Suprapubic skin (tissue), 4 donors: ENCODE data around the gene UBL3. TPM values are rescaled to one million over a fixed set of nuclear protein-coding genes. Genes with fewer than 3 reads are reported as not detected.

Source experiments
- DNase-seq, 2 donors: peaks; one replicate each; pipeline ENCODE4 v3.0.0-alpha.2; 2019; ENCODE audit warnings: low spot score in 2 of 2
- H3K27ac ChIP-seq: fragments of 200-600 bp; sonication (generic); one replicate; pipeline ENCODE4 v1.5.1; 2019
- H3K27me3 ChIP-seq: fragments of 200-600 bp; sonication (generic); one replicate; pipeline ENCODE4 v1.5.1; 2019
- H3K36me3 ChIP-seq: fragments of 200-600 bp; sonication (generic); one replicate; pipeline ENCODE4 v1.5.1; 2019
- H3K4me1 ChIP-seq: fragments of 200-600 bp; sonication (generic); one replicate; pipeline ENCODE4 v1.5.1; 2019
- H3K4me3 ChIP-seq: fragments of 200-600 bp; sonication (generic); one replicate; pipeline ENCODE4 v1.5.1; 2019; ENCODE audit warnings: mild to moderate bottlenecking
- H3K9me3 ChIP-seq: fragments of 200-600 bp; sonication (generic); one replicate; pipeline ENCODE4 v1.5.1; 2019
- CTCF ChIP-seq, 2 donors: fragments of 200-600 bp in 1 of 2; fragments of 450-650 bp in 1 of 2; sonication (generic) in 1 of 2; IDR thresholded peaks; one replicate each; pipeline ENCODE4 v1.5.1; 2016 to 2019; ENCODE audit warnings: antibody characterized with exemption in 2 of 2, mild to moderate bottlenecking in 1 of 2, moderate library complexity in 1 of 2
- EP300 ChIP-seq: sonication (generic); formaldehyde crosslinking; IDR thresholded peaks from one replicate; pipeline ENCODE4 v1.6.1; 2017; ENCODE audit warnings: antibody characterized with exemption
- POLR2A ChIP-seq, 2 donors: fragments of 450-650 bp; IDR thresholded peaks; one replicate each; pipeline ENCODE4 v1.6.1; 2017; ENCODE audit warnings: antibody characterized with exemption in 2 of 2, mild to moderate bottlenecking in 2 of 2, moderate library complexity in 2 of 2
- POLR2AphosphoS5 ChIP-seq, 3 donors: sonication (generic); formaldehyde crosslinking; IDR thresholded peaks; one replicate each; pipeline ENCODE4 v1.6.1; 2017; ENCODE audit warnings: antibody characterized with exemption in 3 of 3
- WGBS: methylation state at CpG from one replicate; pipeline ENCODE4 v1.1.5; 2018; 5-methylcytosine and 5-hydroxymethylcytosine counted together
- total RNA-seq, 4 donors: library from RNA; depleted of rRNA; stranded (reverse); fragments of >200 nt; gene quantifications; one replicate each; pipeline ENCODE4 v1.1.0, GENCODE V29; 2016

UBL3 gene
- total RNA-seq, 4 donors from 2014 or later: 37.7 to 66.2 (median 48.5) TPM

DNA sequence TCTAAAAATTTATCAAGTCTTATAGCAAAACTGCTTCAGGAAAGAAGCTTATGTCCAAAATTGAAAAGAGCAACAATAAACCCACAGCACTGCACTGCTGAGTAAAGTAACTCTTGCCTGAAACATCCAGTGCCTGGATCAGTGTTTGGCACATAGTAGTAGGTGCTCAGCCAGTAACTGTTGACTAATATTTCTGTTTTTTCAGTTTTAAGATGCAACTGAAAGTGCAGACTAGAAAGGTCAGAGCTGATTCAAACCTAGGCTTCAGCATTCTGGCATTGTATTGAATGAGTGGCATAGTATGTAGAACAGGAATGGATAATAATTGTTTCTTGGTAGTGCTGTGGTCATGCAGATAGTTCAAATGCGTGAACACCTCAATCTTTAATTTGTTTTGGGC is 67.6 kb downstream of the UBL3 start:
- TF ChIP-seq POLR2AphosphoS5 (IDR thresholded peaks at IDR 0.05) (no peak), POLR2A (IDR thresholded peaks at IDR 0.05) (no peak), EP300 (no peak), CTCF (IDR thresholded peaks at IDR 0.05) (no peak)
- H3K27me3 ChIP-seq: no peaks in the 10 kb centered on the region
- H3K27ac ChIP-seq: no peak overlapping the region
- no peaks in the 10 kb centered on the region for H3K36me3 ChIP-seq
- no peak for DNase-seq
- WGBS: 97% methylated on average over 1 of the region's 1 CpG
- H3K4me1 ChIP-seq: peaks cover 11% of the 10 kb centered on the region
- H3K4me3 ChIP-seq: no peak overlapping the region
- H3K9me3 ChIP-seq: no peaks in the 10 kb centered on the region

GRCh38 chr13:29774830-29775229 is 75.6 kb downstream of the UBL3 start:
- 56% methylated on average over 1 of the region's 1 CpG for WGBS
- no peak overlapping the region for H3K4me3 ChIP-seq

DNA sequence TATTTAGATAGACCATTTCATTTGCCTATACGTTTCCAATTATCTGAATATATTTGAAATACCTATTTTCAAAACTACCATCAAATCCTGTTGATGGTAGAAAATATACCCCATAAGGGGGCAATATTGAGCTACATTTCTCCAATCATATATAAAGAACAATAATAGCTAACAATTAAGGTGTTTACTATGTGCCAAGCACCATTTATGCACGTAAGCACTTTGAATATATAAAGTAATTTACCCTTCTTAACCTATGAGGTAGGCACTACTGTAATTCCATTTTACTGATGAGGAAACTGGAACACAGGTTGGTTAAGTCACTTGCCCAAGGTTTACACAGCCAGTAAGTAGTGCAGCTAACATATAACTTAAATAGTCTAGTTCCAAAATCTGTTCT is 79.2 kb downstream of the UBL3 start:
- Histone ChIP-seq H3K27me3 (no peaks in the 10 kb centered on the region), H3K27ac (no peak overlapping the region), H3K4me3 (no peak overlapping the region), H3K36me3 (peaks cover 22% of the 10 kb centered on the region), H3K4me1 (peaks cover 4% of the 10 kb centered on the region), H3K9me3 (no peaks in the 10 kb centered on the region)
- no peak for DNase-seq
- 51% methylated on average over 2 of the region's 2 CpGs for WGBS
- TF ChIP-seq EP300 (no peak), CTCF (IDR thresholded peaks at IDR 0.05) (peak in 1 of 2 donors; percentile 13)

More at GRCh38 chr13:29774830-29775229, 75.6 kb downstream of the UBL3 start:
- no peaks in the 10 kb centered on the region for H3K27me3 ChIP-seq
- DNase-seq: no peak
- peaks cover 7% of the 10 kb centered on the region for H3K36me3 ChIP-seq
- no peaks in the 10 kb centered on the region for H3K4me1 ChIP-seq
- no peaks in the 10 kb centered on the region for H3K9me3 ChIP-seq
- TF ChIP-seq POLR2AphosphoS5 (IDR thresholded peaks at IDR 0.05) (no peak), CTCF (IDR thresholded peaks at IDR 0.05) (no peak), EP300 (no peak), POLR2A (IDR thresholded peaks at IDR 0.05) (no peak)
- H3K27ac ChIP-seq: no peak overlapping the region

DNA sequence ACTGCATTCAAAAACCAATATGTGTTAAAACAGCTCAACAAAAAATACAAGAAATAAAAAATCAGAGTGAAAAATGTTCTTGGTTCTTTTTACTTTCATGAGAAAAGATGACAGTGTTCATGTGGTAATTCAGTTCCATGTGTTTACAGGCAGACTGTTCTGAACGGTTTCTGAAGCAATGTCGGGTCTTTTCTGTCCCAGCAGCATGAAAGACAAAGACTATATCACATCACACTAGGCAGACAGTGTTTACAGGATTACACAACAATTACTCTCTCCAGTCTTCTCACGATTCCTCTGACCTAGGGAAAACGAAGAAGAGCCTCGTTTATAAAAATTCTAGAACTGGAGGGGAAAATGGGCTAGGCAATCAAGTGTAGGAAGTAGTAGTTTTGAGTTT is 83.4 kb downstream of the UBL3 start:
- H3K36me3 ChIP-seq: peaks cover 21% of the 10 kb centered on the region
- H3K27ac ChIP-seq: no peak overlapping the region
- no peaks in the 10 kb centered on the region for H3K27me3 ChIP-seq
- WGBS: 61% methylated on average over 5 of the region's 5 CpGs
- no peaks in the 10 kb centered on the region for H3K9me3 ChIP-seq
- peaks cover 21% of the 10 kb centered on the region for H3K4me1 ChIP-seq
- DNase-seq: no peak
- TF ChIP-seq EP300 (no peak), POLR2A (IDR thresholded peaks at IDR 0.05) (no peak), CTCF (IDR thresholded peaks at IDR 0.05) (no peak), POLR2AphosphoS5 (IDR thresholded peaks at IDR 0.05) (no peak)
- H3K4me3 ChIP-seq: no peak overlapping the region

GRCh38 chr13:29763436-29764180 is 86.8 kb downstream of the UBL3 start:
- Histone ChIP-seq H3K4me3 (no peak overlapping the region), H3K27ac (no peak overlapping the region), H3K36me3 (peaks cover 16% of the 10 kb centered on the region), H3K4me1 (peaks cover 21% of the 10 kb centered on the region), H3K9me3 (no peaks in the 10 kb centered on the region), H3K27me3 (no peaks in the 10 kb centered on the region)
- no peak for DNase-seq
- TF ChIP-seq POLR2AphosphoS5 (IDR thresholded peaks at IDR 0.05): no peak
- no peak for TF ChIP-seq CTCF (IDR thresholded peaks at IDR 0.05)
- TF ChIP-seq EP300: no peak
- no peak for TF ChIP-seq POLR2A (IDR thresholded peaks at IDR 0.05)
- WGBS: 54% methylated on average over 2 of the region's 2 CpGs
